Measurements from ENCODE around the gene TRAF3IP3.

TRAF3IP3 gene

DNA sequence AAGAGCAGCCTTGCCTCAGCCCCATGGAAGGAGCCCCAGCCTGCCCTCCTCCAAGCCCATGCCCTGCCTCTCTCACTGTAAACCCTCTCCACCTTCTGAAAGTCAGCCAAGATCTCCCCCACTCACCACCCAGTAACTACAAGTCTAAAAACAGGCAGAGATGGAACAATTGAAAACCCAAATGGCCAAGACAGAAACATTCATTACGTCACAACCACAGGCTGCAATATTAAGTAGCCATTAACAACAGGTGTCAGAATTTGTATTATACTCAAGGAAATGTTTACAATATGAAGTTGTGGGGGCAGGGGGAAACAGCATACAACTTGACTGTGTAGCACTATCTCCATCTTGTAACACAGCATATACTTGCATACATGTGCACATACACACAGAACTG, 47.7 kb downstream of the TRAF3IP3 start:
- TF ChIP-seq, protein P1, sequence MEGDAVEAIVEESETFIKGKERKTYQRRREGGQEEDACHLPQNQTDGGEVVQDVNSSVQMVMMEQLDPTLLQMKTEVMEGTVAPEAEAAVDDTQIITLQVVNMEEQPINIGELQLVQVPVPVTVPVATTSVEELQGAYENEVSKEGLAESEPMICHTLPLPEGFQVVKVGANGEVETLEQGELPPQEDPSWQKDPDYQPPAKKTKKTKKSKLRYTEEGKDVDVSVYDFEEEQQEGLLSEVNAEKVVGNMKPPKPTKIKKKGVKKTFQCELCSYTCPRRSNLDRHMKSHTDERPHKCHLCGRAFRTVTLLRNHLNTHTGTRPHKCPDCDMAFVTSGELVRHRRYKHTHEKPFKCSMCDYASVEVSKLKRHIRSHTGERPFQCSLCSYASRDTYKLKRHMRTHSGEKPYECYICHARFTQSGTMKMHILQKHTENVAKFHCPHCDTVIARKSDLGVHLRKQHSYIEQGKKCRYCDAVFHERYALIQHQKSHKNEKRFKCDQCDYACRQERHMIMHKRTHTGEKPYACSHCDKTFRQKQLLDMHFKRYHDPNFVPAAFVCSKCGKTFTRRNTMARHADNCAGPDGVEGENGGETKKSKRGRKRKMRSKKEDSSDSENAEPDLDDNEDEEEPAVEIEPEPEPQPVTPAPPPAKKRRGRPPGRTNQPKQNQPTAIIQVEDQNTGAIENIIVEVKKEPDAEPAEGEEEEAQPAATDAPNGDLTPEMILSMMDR (IDR thresholded peaks at IDR 0.05): no peak

DNA sequence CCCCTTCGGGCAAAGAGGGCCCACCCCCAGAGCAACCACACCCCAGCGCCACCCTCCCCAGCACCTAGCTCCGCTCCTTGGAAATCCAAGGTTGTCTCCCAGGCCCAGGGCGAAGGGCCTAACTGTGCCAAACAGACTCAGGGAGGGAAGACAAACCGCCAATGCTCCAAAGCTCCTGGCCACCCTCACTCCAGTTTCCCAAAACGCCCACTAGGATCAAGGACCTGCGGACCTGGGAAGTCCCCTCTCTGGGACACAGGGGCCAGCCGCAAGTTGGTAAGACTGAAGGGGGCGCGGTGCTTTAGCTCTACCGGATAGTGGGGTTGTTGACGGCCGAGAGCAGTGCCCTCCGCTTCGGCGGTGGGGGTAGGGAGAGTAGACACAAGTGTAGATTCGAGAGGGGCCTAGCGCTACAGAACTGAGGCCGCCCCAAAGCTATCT, 49.5 kb downstream of the TRAF3IP3 start:
- TF ChIP-seq, protein P1 (IDR thresholded peaks at IDR 0.05): no peak

DNA sequence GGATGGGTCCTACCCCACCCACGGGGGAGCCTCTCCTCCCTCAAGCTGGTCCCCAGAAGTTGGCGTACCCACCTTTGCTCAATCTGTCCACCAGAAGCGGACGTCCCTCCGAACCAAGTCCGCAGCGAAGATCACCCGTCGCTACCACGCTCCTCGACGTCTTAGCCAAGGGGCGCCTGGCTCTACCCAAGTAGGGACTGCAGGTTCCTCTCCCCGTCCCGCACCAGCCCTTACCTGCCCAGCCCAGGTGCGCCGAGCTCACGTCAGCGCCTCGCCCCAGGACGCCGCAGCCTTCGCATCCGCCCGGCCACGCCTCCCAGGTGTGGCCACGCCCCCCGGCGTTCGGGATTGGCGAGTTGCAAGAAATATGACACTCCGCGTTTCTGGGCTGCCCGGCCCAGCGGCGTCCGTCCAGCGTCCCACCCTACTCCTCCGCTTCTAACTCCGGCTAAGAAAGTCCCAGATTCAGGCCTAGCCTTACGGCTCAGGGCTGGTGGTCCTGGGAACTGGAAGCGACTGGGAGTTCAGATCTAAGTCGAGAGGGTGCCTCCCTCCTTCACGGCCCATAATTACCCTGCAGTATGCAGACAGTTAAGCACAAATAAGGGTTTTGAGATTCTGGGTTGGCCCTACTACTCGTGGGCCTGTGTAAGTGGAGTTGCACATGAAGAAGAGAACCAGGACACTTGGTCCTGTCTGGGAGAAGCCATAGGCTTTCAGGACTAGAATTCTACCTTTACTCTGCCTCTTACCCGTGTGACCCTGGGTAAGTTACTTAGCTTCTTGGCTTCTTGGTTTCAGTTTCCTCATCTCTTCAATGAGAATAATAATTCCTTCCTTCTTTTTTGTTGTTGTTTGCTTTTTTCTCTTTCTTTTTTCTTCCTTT, 50.3 kb downstream of the TRAF3IP3 start, which contains the start of gene IRF6:
Gene IRF6 (minus strand): TSS at position 268 of the 886 bp plus-strand sequence. CDS start 4,729 bp downstream, outside the sequence.
- TF ChIP-seq, protein P1 (IDR thresholded peaks at IDR 0.05): no peak

DNA sequence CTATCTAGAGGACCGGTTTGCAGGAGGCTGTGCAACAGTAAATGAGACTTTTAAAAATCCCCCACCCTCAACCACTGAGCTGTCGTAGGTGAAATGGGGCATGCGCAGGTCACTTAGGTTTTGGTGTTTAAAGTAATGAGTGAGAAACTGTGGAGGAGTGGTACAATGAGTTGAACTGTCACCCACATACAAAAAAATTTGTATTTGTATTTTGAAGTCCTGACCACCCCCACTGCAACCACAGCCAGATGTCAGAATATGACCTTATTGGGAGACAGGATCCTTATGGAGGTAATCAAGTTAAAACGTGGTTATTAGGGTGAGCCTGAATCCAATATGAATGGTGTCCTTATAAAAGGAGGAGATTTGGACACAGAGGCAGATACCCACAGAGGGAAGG, 51.7 kb downstream of the TRAF3IP3 start:
- TF ChIP-seq, protein P1 (IDR thresholded peaks at IDR 0.05): no peak

DNA sequence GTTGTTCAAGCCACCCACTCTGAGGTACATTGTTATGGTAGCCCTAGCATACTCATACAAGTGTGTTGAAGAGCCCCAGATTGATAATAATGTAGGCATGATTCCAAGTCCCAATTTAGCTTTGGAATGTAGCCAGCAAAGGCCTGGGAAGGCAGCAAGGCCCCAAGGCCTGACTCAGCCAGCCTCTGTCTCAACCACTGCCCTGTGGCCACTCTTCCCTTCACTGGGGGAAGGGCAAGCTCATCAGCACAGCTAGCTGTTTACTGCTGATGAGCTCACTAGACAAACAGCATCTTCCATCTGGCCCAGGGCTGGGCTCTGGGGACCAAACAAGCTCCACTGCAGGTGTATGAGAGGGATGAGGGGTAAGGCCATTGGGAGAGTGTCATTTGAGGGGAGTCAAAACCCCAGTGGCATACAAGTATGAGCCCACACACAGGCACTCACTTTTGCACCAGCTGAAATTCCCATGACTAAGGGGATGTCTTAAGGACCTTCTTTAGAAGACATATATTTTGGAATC, 52.3 kb downstream of the TRAF3IP3 start:
- TF ChIP-seq, protein P1 (IDR thresholded peaks at IDR 0.05): no peak

DNA sequence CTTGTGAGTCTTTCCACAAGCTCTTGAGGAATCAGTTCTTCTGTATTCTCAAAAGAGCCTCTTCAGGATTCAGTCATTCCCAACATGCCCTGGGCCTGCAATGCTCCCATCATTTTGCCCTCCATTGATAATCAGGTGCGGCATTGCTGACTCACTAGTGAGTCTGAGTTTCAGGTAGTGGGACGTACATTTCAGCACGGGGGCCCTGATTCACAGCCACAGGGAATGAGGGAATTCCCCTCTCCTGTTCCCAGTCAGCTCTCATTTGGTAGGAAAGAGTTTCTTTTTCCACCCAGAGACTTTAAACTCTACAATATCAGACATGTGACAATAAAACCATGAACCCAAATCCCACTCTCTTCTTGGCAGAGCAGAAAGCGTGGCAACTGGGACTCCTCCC, 53.8 kb downstream of the TRAF3IP3 start:
- TF ChIP-seq, protein P1 (IDR thresholded peaks at IDR 0.05): no peak

DNA sequence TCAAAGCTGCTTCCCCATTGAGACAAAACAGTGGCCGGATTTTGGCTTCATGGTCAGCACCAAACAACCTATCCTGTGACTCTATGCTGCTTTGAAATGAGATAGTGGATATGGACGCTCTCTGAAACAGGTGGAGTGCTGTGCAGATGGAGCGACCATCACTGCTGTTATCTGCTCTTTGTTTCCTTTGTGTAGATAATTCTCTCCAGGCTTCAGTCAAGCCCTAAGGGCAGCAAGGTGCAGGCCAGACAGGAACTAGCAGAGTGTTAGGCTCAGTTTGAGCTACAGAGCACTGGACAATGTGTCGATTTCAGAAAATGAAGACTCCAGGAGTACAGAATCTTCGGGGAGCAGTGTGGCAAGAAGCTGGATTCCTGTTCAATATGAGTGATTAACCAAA, 54.9 kb downstream of the TRAF3IP3 start:
- TF ChIP-seq, protein P1 (IDR thresholded peaks at IDR 0.05): no peak
